ENCODE measurements around the gene ASB17. TPM values are rescaled to one million over a fixed set of nuclear protein-coding genes. Genes with fewer than 3 reads are reported as not detected.
"Not testable (repeated sequence)": the region's sequence is repeated elsewhere in the genome, so short reads cannot be mapped to it uniquely, and the experiment has no call there.

Gene ASB17
- total and polyA plus RNA-seq, 3 experiments from 2014 or later = not detected

DNA sequence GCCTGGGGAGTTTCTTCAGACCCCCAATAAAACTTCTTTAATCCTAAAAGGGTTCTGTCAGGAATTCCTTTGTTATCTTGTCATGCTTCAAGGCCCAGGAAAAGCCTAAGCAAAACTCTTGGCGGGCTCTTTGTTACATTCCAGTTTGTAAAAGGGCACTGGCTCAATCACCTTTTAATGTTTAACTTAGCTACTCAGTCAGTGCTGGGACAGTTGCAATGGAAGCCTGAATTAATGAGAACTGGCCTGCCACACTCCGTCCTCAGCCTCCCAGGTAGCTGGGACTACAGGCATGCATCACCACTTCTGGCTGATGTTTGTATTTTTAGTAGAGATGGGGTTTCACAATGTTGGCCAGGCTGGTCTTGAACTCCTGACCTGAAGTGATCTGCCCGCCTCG, 21.3 kb upstream of the ASB17 start:
- H3K4me1 ChIP-seq (ENCODE audit: insufficient read depth, low read length) = no peaks in the 10 kb centered on the region
- Mint-ChIP-seq H3K27me3 (no peaks in the 10 kb centered on the region), H3K4me1 (no peaks in the 10 kb centered on the region), H3K9me3 (peaks cover 0 to 1% (median 0%) of the 10 kb centered on the region in 5 donors), H3K36me3 (no peaks in the 10 kb centered on the region), H3K27ac (no peak overlapping the region), H3K4me3 (no peak overlapping the region)
- no peaks in the 10 kb centered on the region for H3K9me3 ChIP-seq (ENCODE audit: low read length)
- no peak overlapping the region for H3K27ac ChIP-seq (ENCODE audit: low read depth, low read length)
- H3K4me3 ChIP-seq (ENCODE audit: low read length) = no peak overlapping the region
- no peak for DNase-seq
- ChIA-PET POLR2A (no interaction called here), CTCF (no interaction called here)
- H3K27me3 ChIP-seq (ENCODE audit: insufficient read depth, low read length, poor library complexity, severe bottlenecking) = no peaks in the 10 kb centered on the region
- no peaks in the 10 kb centered on the region for H3K36me3 ChIP-seq (ENCODE audit: insufficient read depth, low read length)

DNA sequence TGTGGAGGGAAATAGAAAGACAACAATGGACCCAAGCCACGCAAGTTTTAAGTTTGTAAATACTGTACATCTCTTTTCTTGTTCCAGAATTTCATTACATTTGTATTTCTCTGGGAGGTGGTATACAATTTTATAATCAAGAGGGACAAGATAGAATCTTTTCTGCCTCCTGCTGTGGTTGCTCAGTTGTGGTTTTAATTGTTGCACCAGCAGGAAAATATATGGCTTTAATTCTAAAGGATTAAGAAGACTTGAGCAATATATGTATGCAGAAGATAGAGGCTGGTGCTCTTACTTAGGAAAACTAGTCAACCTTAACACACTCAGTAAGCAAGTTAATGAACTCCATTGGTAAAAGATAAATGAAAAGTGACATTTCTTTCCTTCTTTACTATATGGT, 19.8 kb upstream of the ASB17 start:
- CTCF ChIA-PET = no interaction called here
- H3K4me3 Mint-ChIP-seq = no peak overlapping the region
- H3K9me3 ChIP-seq (ENCODE audit: low read length) = no peaks in the 10 kb centered on the region
- POLR2A ChIA-PET = no interaction called here
- no peak overlapping the region for H3K27ac ChIP-seq (ENCODE audit: low read depth, low read length)
- H3K27ac Mint-ChIP-seq = no peak overlapping the region
- H3K36me3 ChIP-seq (ENCODE audit: insufficient read depth, low read length) = no peaks in the 10 kb centered on the region
- no peak for DNase-seq
- H3K4me1 Mint-ChIP-seq = no peaks in the 10 kb centered on the region
- H3K4me1 ChIP-seq (ENCODE audit: insufficient read depth, low read length) = no peaks in the 10 kb centered on the region
- H3K27me3 ChIP-seq (ENCODE audit: insufficient read depth, low read length, poor library complexity, severe bottlenecking) = no peaks in the 10 kb centered on the region
- H3K9me3 Mint-ChIP-seq = peaks cover 0 to 4% (median 0%) of the 10 kb centered on the region in 5 donors
- peaks cover 0 to 3% of the 10 kb centered on the region in 2 donors for H3K27me3 Mint-ChIP-seq
- no peak overlapping the region for H3K4me3 ChIP-seq (ENCODE audit: low read length)
- H3K36me3 Mint-ChIP-seq = no peaks in the 10 kb centered on the region

DNA sequence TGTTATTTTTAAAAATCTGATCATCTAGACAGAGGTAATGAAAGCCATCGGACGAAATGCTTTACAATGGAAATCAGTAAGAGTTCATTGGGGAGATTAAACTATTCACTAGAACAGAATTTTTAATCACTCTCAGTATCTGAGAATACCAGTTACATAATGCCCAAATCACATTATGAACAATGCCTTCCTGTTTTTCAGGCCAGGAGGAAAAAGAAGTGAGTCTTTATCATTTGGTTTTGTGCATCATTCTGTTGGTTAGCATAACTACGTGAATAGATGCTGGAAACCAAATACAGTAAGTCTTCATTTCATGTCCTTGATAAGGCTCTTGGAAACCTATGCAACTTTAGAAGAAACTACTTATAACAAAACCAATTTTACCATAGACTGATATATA, 18.0 kb upstream of the ASB17 start:
- Mint-ChIP-seq H3K4me1 (no peaks in the 10 kb centered on the region), H3K27me3 (peaks cover 0 to 3% of the 10 kb centered on the region in 2 donors), H3K27ac (no peak overlapping the region), H3K4me3 (no peak overlapping the region), H3K36me3 (no peaks in the 10 kb centered on the region), H3K9me3 (peaks cover 1 to 11% (median 8%) of the 10 kb centered on the region in 5 donors)
- H3K4me1 ChIP-seq (ENCODE audit: insufficient read depth, low read length) = no peaks in the 10 kb centered on the region
- no peaks in the 10 kb centered on the region for H3K27me3 ChIP-seq (ENCODE audit: insufficient read depth, low read length, poor library complexity, severe bottlenecking)
- no peak for DNase-seq
- ChIA-PET CTCF (no interaction called here), POLR2A (no interaction called here)
- H3K36me3 ChIP-seq (ENCODE audit: insufficient read depth, low read length) = no peaks in the 10 kb centered on the region
- no peak overlapping the region for H3K4me3 ChIP-seq (ENCODE audit: low read length)
- no peak overlapping the region for H3K27ac ChIP-seq (ENCODE audit: low read depth, low read length)
- no peaks in the 10 kb centered on the region for H3K9me3 ChIP-seq (ENCODE audit: low read length)

DNA sequence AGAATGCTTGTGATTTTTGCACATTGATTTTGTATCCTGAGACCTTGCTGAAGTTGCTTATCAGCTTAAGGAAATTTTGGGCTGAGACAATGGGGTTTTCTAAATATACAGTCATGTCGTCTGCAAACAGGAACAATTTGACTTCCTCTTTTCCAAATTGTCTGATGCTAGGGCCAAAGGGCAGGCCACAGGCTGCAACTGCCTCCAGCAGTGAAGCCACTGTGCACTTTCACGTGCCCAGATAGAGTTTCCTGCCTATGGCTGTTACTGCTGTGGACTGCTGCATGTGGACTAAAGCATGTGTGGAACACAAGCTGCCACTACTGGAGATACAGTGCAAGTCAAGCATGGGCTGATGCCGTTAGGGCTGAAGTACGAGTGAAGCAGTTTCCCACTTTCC, 10.8 kb upstream of the ASB17 start:
- H3K27me3 ChIP-seq (ENCODE audit: insufficient read depth, low read length, poor library complexity, severe bottlenecking); H3K27ac Mint-ChIP-seq; H3K9me3 ChIP-seq (ENCODE audit: low read length); H3K4me1 ChIP-seq (ENCODE audit: insufficient read depth, low read length); H3K36me3 Mint-ChIP-seq; H3K36me3 ChIP-seq (ENCODE audit: insufficient read depth, low read length); H3K4me3 Mint-ChIP-seq; DNase-seq; H3K4me3 ChIP-seq (ENCODE audit: low read length); H3K27me3 Mint-ChIP-seq; POLR2A ChIA-PET; CTCF ChIA-PET; H3K4me1 Mint-ChIP-seq; H3K27ac ChIP-seq (ENCODE audit: low read depth, low read length): not testable (repeated sequence)
- H3K9me3 Mint-ChIP-seq = peaks cover 7 to 22% (median 16%) of the 10 kb centered on the region in 5 donors

DNA sequence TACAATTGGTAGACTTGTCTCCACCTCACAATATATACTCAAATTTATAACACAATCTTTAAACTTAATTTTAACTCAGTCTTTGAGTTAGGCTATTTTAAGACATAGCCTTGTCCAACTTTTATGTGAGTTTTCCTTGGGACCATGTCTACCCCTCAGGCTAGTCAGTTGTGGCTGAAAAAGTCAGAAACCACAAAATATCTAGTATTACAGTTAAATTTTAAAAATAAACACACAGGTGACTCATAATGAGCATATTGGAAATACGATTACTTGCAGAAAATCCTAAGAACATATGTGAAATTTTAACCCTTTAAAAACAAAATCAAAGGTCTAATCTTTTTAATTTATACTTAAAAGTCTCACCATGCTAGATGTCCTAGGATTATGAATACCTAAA, 4.8 kb upstream of the ASB17 start:
- Mint-ChIP-seq H3K4me3 (no peak overlapping the region), H3K36me3 (no peaks in the 10 kb centered on the region), H3K9me3 (peaks cover 0 to 7% (median 0%) of the 10 kb centered on the region in 5 donors), H3K27ac (no peak overlapping the region), H3K27me3 (peaks cover 0 to 4% of the 10 kb centered on the region in 2 donors), H3K4me1 (no peaks in the 10 kb centered on the region)
- H3K4me1 ChIP-seq (ENCODE audit: insufficient read depth, low read length) = no peaks in the 10 kb centered on the region
- no peaks in the 10 kb centered on the region for H3K36me3 ChIP-seq (ENCODE audit: insufficient read depth, low read length)
- CTCF ChIA-PET = no interaction called here
- H3K4me3 ChIP-seq (ENCODE audit: low read length) = no peak overlapping the region
- POLR2A ChIA-PET = no interaction called here
- no peaks in the 10 kb centered on the region for H3K27me3 ChIP-seq (ENCODE audit: insufficient read depth, low read length, poor library complexity, severe bottlenecking)
- no peak for DNase-seq
- no peak overlapping the region for H3K27ac ChIP-seq (ENCODE audit: low read depth, low read length)
- no peaks in the 10 kb centered on the region for H3K9me3 ChIP-seq (ENCODE audit: low read length)

DNA sequence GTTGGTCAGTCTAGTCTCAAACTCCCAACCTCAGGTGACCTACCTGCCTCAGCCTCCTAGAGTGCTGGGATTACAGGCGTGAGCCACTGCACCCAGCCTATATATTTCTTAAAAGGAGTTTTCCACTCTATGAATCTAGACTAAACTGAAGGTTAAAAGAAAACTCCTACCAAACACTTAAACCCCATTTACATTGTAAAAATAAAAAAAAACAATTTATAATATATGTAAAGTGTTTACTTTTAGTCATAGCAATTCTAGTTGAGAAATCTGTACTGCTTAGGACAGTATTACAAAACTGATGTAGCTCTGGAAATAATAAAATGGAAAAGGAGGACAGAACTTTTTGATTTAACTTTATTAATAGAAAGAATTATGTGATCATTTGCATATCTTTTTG, 9.5 kb downstream of the ASB17 start:
- Histone ChIP-seq H3K4me1 (ENCODE audit: insufficient read depth, low read length) (no peaks in the 10 kb centered on the region), H3K27ac (ENCODE audit: low read depth, low read length) (no peak overlapping the region), H3K36me3 (ENCODE audit: insufficient read depth, low read length) (no peaks in the 10 kb centered on the region), H3K27me3 (ENCODE audit: insufficient read depth, low read length, poor library complexity, severe bottlenecking) (no peaks in the 10 kb centered on the region), H3K4me3 (ENCODE audit: low read length) (no peak overlapping the region), H3K9me3 (ENCODE audit: low read length) (no peaks in the 10 kb centered on the region)
- ChIA-PET POLR2A (no interaction called here), CTCF (no interaction called here)
- Mint-ChIP-seq H3K4me1 (no peaks in the 10 kb centered on the region), H3K9me3 (no peaks in the 10 kb centered on the region), H3K4me3 (no peak overlapping the region), H3K36me3 (no peaks in the 10 kb centered on the region), H3K27ac (no peak overlapping the region), H3K27me3 (peaks cover 3 to 12% of the 10 kb centered on the region in 2 donors)
- DNase-seq = no peak

DNA sequence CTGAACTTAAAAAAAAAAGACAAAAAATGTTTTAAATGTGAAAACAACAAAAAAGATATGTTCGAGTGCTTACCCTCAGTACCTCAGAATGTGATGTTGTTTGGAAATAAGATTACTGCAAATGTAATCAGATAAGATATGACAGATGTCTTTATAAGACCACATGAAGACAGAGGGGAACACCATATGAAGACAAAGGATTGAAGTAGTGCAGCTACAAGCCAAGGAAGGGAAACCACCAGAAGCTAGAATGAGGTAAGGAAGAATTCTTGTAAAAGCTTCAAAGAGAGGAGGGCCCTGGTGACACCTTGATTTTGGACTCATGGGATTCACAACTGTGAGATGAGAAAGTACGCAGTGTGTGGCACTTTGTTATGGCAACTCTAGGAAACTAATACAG, 15.4 kb downstream of the ASB17 start:
- Histone ChIP-seq H3K4me3 (ENCODE audit: low read length) (no peak overlapping the region), H3K4me1 (ENCODE audit: insufficient read depth, low read length) (no peaks in the 10 kb centered on the region), H3K36me3 (ENCODE audit: insufficient read depth, low read length) (no peaks in the 10 kb centered on the region), H3K9me3 (ENCODE audit: low read length) (no peaks in the 10 kb centered on the region), H3K27me3 (ENCODE audit: insufficient read depth, low read length, poor library complexity, severe bottlenecking) (no peaks in the 10 kb centered on the region), H3K27ac (ENCODE audit: low read depth, low read length) (no peak overlapping the region)
- Mint-ChIP-seq H3K4me3 (no peak overlapping the region), H3K9me3 (peaks cover 0 to 2% (median 0%) of the 10 kb centered on the region in 5 donors), H3K27ac (no peak overlapping the region), H3K36me3 (no peaks in the 10 kb centered on the region), H3K4me1 (no peaks in the 10 kb centered on the region), H3K27me3 (peaks cover 7 to 13% of the 10 kb centered on the region in 2 donors)
- ChIA-PET CTCF (no interaction called here), POLR2A (no interaction called here)
- no peak for DNase-seq

DNA sequence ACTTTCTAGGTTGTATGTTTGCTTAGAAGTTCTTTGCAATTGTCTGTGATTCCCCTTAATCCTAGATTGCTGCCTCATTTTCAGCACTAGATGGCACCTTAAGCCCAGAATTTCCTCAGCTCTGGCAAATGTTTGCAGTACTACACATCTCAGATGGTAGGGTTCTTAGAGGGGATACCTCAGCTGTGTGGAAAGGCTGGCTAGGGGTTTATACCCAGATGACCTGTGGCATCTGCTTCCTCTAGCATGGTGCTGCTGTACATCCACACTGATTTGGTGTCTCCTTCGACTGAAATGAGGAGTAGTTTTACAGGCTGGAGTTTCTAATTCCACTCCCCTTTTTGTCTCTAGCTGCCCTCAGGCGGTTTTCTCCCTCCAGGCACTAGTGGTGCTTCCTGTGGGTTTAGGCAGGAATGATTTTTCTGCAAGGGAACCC, 23.5 kb downstream of the ASB17 start:
- no peak overlapping the region for H3K4me3 ChIP-seq (ENCODE audit: low read length)
- CTCF ChIA-PET = no interaction called here

DNA sequence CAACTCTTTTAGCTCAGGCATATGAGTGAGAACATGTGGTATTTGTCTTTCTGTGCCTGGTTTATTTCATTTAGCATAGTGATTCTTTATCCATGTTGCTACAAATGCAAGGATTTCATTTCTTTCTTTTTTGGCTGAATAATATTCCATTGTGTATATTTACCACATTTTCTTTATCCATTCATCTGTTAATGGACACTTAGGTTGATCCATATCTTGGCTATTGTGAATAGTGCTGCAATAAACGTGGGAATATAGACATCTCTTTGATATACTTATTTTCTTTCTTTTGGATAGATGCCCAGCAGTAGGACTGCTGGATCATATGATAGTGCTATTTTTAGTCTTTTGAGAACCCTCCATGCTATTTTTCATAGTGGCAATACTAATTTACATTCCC, 30.8 kb downstream of the ASB17 start:
- Mint-ChIP-seq H3K4me1 (no peaks in the 10 kb centered on the region), H3K4me3 (no peak overlapping the region), H3K27ac (no peak overlapping the region), H3K36me3 (peaks cover 0 to 1% (median 0%) of the 10 kb centered on the region in 3 donors), H3K9me3 (peaks cover 0 to 2% (median 0%) of the 10 kb centered on the region in 5 donors), H3K27me3 (no peaks in the 10 kb centered on the region)
- Histone ChIP-seq H3K4me1 (ENCODE audit: insufficient read depth, low read length) (no peaks in the 10 kb centered on the region), H3K36me3 (ENCODE audit: insufficient read depth, low read length) (no peaks in the 10 kb centered on the region), H3K27me3 (ENCODE audit: insufficient read depth, low read length, poor library complexity, severe bottlenecking) (no peaks in the 10 kb centered on the region), H3K27ac (ENCODE audit: low read depth, low read length) (no peak overlapping the region), H3K4me3 (ENCODE audit: low read length) (no peak overlapping the region), H3K9me3 (ENCODE audit: low read length) (no peaks in the 10 kb centered on the region)
- DNase-seq = no peak
- POLR2A ChIA-PET = no interaction called here
- CTCF ChIA-PET = no interaction called here

More for the DNA sequence above, 23.5 kb downstream of the ASB17 start:
- H3K27me3 ChIP-seq (ENCODE audit: insufficient read depth, low read length, poor library complexity, severe bottlenecking) = no peaks in the 10 kb centered on the region
- Mint-ChIP-seq H3K4me1 (no peaks in the 10 kb centered on the region), H3K27ac (no peak overlapping the region), H3K27me3 (peaks cover 0 to under 1% of the 10 kb centered on the region in 2 donors), H3K9me3 (peaks cover 12 to 26% (median 21%) of the 10 kb centered on the region in 5 donors), H3K4me3 (no peak overlapping the region), H3K36me3 (no peaks in the 10 kb centered on the region)
- no peak for DNase-seq
- no peaks in the 10 kb centered on the region for H3K36me3 ChIP-seq (ENCODE audit: insufficient read depth, low read length)
- no peaks in the 10 kb centered on the region for H3K4me1 ChIP-seq (ENCODE audit: insufficient read depth, low read length)
- H3K9me3 ChIP-seq (ENCODE audit: low read length) = no peaks in the 10 kb centered on the region
- POLR2A ChIA-PET = no interaction called here
- H3K27ac ChIP-seq (ENCODE audit: low read depth, low read length) = no peak overlapping the region
